NCI-H1930 (cell line): ENCODE results near the gene KCNMA1.
"Not testable (repeated sequence)": the region's sequence is repeated elsewhere in the genome, so short reads cannot be mapped to it uniquely, and the experiment has no call there.

Source experiments
- DNase-seq, 2 experiments: peaks; one replicate each; lab custom pipeline; 2025; lab: John Stamatoyannopoulos, UW

KCNMA1 gene

DNA sequence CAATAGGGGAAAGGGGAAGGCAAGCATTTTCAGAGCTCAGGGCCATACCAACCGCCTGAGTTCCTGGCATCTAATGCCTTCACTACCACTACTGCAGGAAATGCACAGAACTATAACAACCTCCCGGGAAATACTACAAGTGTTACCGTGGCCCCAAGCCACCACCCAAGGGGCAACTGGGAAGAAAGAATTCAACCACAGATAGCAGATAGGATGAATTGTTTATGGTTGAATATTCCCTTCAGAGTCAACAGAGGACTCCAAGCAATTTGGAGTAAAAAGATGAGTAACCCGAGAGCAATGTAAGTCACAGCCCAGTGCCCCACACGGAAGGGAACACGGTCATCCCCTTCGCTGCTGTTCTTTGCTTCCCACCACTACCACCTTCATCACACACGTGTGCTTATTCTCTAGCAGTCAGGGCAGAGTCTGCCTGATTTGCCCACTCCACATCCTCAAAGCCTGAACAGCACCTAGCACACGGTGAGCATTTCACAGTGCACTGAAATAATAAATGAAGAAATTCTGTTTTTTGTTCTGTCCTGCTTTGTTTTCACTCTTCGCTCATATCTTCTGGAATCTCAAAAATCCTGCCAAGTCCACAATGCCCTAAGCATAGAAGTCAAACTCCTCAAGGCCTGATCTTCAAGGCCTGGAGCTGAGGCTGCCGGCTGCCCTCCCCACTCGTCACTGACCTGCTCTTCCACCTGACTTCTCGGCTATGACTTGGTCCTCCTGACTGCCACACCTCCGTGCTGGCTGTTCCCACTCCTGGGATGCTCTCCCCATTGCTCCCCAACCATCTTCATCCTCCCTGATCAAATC is 221.1 kb downstream of the KCNMA1 start:
- no peak for DNase-seq

- DNase-seq, result no peak
Measured at GRCh38 chr10:77415313-77415960, 222.2 kb downstream of the KCNMA1 start.

DNA sequence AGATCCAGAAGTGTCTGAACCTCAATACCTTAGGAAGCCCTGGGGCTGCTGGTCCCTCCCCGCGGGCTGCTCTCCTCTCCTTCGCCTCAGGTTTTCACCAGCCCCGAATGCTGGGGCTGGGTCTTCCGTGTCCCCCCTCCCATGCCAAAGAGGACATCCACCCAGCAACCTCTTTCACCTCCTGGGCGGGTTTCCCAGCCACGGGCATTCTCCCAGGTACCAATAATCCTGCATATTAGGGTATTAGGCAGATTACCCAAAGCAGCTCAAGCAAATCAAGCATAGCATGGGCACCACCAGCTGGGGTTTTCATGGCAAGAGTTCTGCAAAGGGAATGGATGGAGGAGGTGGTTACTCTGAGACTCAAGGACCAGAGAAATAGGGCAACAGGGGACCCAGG is 224.4 kb downstream of the KCNMA1 start:
- no peak for DNase-seq

DNA sequence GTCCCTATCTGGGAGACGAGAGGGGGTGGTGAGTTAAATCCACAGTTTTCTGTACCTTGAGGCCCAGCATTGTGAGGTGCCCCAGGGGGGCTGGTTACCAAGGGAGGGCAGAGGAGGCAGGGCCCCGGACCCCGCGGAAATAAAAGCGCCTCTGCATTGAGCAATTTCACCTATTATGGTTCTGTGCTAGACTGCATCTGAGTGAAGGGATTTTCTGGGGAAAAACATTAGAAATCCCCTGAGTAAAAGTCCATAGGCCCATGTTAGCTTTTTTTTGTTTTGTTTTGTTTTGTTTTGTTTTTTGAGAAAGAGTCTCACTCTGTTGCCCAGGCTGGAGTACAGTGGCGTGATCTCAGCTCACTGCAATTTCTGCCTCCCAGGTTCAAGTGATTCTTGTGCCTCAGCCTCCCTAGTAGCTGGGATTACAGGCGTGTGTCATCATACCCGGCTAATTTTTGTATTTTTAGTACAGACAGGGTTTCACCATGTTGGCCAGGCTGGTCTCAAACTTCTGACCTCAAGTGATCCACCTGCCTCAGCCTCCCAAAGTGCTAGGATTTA is 225.0 kb downstream of the KCNMA1 start:
- not testable (repeated sequence) for DNase-seq

DNA sequence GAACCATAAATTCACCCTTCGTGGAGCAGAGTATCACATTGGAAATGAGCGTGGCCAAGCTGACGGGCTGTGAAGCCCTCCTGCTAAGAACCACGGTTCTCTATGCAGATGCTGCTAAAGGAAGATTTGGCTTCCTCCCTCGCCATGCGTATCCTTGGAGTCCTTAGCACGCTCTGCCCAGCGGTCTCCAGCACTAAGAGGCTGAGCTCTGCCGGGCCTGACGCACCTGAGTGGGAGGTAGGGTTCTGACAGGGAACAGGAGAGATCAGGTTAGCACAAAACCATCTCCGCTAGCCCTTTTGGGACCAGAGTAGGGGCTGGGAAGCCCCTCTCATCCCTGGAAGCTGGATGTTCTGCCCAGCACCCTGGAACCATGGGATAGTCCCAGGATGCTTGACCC is 225.8 kb downstream of the KCNMA1 start:
- no peak for DNase-seq

DNA sequence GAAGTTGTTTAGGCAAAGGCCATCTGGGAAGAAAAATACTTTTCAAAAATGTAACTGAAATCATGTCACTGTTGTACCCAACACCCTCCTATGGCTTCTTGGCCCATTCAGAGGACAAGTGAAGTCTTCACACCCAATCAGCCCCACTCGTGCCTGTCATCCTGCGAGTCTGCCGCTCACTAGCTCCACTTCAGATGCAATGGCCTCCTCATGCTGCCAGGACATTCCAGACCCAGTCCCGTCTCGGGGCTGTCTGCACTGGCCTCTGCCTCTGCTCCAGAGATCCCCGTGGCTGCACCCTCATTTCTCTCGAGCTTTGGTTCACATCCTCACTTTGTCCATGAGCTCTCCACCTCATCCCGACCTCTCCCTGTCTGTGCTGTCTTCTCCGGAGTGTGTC is 227.1 kb downstream of the KCNMA1 start:
- no peak for DNase-seq

DNA sequence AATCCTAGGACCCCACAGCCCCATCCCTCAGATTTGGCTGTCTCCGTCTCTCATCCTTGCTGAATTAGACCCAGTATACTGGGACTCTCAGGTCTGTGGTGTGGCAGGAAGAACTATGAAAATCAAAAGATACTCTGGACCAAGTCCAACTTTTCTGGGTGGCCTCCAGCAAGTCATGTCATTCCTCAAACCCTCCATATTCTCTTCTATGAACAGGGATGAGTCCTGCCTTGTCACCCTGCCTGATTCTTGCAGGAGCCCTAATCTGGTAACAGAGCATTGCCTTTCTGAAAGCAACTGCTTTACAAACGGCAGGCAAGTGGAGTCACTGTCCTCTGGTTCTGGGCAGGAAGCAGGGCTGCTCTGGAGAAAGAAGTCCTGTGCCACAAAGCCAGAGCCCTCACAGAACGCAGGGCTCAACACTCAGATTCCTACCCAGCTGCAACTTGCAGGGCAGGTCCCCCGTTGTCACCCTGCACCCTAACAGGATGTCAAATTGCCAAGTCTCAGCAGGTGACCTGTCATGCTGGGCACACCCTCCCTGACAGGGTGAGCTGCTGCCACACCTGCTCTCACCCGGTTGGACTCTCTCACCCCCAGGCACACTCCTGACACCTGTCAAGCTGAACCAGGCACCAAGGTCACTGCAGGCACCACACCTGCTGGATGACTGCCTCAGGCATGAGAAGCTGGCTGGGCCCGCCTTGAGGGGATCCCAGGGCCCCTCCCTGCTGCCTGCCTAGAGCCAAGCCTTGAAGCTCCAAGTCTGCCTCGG is 227.7 kb downstream of the KCNMA1 start:
- no peak for DNase-seq

GRCh38 chr10:77408259-77408658 is 229.3 kb downstream of the KCNMA1 start:
- no peak for DNase-seq

- no peak for DNase-seq
Measured at GRCh38 chr10:77406764-77407430, 230.7 kb downstream of the KCNMA1 start.

- DNase-seq, result peak; percentile 59 to 60
Measured at GRCh38 chr10:77405771-77406241, 231.8 kb downstream of the KCNMA1 start.

GRCh38 chr10:77404810-77405209 is 232.8 kb downstream of the KCNMA1 start:
- DNase-seq, result no peak

GRCh38 chr10:77403761-77404160 is 233.8 kb downstream of the KCNMA1 start:
- DNase-seq, result no peak

GRCh38 chr10:77401683-77402082 is 235.9 kb downstream of the KCNMA1 start:
- DNase-seq, result no peak

DNA sequence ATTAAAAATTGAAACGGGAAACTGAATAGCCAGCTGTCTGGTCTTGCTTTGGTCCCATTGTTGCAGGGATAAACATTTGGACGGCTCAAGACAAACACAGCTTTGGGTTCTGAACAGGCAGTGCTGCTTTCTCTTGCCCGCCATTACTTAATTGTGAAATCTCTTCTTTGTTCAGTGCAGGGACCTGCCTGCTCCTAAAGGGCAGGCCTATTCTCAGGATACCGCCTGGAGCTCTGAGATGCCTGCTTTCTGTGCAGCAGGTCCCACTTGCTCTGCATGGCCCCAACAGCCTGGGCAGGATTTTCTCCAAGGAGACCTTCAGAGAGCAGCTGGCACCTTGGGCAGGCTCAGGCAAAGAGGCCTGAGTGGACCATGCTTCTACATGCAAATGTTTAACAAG is 237.6 kb downstream of the KCNMA1 start:
- DNase-seq, result peak; percentile 61 to 72

DNA sequence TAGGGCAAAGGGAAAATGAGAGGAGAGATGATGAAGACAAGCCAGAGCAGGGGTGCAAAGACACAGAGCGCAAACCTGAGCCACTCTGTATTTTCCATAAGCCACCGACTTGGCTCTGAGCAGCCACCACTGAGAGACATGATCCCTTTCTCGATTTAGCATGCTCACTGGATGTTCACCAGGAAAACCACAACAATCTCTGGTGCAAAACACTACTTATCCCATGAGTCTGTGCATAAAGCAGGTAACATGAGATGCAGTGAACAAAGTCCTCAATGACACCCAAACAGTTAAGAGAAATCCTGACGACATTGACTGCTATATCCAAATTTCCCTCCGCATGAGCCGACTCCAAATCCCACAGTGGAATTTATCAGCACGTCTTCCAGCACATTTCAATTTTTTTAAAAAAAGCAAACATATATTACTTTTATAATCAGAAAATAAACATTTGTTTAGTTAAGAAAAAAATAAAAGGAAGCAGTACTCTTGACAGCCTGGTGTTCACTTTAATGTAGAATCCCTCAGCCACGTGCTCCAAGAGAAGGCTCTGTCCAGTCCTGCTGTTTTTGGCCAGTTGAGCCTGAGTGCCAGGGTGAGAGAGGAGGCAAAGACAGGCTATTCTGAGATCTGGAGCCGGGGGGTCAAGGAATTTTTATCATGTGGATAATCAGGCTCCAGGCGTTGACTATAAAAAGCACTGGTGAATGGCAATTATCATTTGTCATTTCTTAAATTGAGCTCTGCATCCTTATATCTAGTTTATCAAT is 238.4 kb downstream of the KCNMA1 start:
- DNase-seq, result no peak

DNA sequence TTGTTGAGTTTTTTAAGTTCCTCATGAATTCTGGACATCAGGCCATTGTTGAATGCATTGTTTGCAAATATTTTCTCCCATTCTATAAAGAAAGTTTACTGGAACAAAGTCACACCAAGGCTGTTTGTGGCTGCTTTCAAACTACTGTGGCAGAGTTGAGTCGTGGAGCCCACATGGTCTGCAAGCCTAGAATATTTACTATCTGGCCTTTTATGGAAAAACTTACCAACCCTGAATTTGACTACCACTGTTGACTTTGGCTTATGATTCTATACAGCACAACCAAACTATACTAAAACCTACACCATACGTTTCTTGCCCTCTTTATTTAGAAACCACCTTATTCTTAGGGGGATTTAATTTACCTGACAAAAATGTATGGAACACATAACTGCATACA is 239.1 kb downstream of the KCNMA1 start:
- no peak for DNase-seq

DNA sequence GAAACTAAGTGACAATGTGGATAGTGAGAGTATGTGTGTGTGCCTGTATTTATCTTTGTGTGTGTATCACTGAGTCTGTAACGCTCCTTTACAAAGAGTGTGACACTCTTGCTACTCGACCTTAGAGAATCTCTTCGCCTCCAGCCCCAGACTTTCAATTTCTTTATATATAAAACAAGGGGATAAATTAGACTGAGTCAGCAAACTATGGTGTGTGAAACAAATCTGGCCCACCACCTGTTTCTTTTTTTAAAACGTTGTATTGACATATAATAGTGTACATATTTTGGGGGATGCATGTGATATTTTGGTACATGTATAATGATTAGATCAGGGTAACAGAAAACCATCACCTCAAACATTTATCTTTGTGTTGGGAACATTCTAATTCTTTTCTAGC is 240.5 kb downstream of the KCNMA1 start:
- DNase-seq, result peak in 1 of 2 experiments; percentile 64

DNA sequence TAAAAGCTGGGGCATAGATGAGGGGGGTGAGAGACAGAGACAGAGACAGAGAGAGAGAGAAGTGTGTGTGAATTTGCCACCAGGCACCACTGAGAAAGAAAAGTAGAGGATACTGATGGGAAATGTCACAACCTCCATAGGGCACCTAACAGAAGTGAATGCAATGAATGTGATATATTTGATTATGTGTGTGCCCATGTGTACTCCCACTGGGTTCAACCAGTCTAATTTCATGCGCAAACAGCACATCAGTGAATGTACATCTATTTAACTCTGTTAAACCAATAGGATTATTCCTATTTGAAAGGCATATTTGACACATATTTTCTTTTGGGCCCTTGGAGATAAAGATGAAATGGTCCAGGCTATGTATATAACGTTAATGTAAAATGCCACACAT is 241.3 kb downstream of the KCNMA1 start:
- DNase-seq, result peak in 1 of 2 experiments; percentile 46

DNA sequence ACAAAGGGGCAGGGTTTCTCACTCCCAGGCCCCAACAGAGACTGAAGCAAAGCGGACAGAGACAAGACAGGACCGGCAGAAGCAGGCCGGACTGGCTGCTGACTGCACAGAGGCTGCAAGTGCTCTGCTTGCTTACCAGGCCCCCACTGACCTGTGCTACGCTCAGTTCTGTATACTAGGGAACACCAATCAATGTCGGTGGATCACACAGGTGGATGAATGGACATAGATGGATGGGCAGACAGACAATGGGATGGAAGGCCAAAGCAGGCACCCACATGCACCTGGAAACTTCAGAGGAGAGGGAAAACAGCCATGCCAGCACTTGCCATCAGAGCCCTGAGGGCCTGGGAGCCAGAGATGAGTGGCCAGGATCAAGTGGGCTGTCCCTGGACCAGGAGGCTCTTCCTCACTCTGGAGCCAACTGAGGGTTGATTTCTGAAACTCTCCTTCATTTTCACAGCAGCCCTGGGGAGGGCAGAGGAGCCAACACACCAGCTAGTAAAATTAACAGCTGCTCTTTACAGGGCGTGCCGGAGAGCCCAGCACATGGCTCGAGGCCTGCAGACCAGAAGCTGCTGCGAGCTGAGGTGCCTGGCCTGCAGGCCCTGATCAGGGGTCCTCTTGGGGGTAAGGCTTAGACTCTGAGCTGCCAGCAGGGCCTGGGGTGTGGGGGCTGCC is 243.6 kb downstream of the KCNMA1 start:
- DNase-seq, result no peak

DNA sequence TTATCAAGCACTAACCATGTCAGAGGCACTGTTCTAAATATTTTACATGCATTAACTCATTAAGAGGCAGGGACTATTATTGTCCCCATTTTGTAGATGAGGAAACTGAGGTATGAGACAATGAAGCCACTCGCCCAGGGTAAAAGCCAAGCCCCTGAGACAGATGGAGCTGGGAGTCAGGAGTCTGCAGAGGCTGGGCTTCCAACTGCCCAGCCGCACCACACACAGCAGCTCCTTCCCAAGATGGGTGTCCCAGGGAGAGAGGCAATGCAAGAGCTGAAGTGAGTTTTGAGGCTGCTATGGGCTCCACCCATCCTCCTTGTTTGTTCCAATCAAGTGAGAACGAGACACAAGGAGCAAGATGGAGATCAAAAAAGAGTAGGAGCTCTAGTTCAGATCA is 244.2 kb downstream of the KCNMA1 start:
- DNase-seq, result no peak
